ENCODE data around the gene CRYBG2.

Gene CRYBG2

GRCh38 chr1:26275580-26276431 is 78.1 kb downstream of the CRYBG2 start:
- Histone ChIP-seq H3K9me3 (ENCODE audit: control insufficient read depth, low read length) (no peaks in the 10 kb centered on the region), H3K4me3 (ENCODE audit: insufficient read depth, low read depth, low read length, poor library complexity, severe bottlenecking) (no peak overlapping the region), H3K27ac (ENCODE audit: insufficient read depth, low read length, poor library complexity, severe bottlenecking) (peak overlapping the region; percentile 94), H3K36me3 (ENCODE audit: control insufficient read depth, insufficient read depth, low read length) (peaks cover 19% of the 10 kb centered on the region), H3K27me3 (replicated peaks; ENCODE audit: control insufficient read depth, insufficient read depth, low read length, poor library complexity, severe bottlenecking) (no peaks in the 10 kb centered on the region), H3K4me1 (ENCODE audit: control insufficient read depth, insufficient read depth, low read length, poor library complexity, severe bottlenecking) (peaks cover 50% of the 10 kb centered on the region)
- DNase-seq: peak; percentile 65 to 75 (median 72)

GRCh38 chr1:26274801-26275425 is 79.0 kb downstream of the CRYBG2 start:
- Histone ChIP-seq H3K27me3 (replicated peaks; ENCODE audit: control insufficient read depth, insufficient read depth, low read length, poor library complexity, severe bottlenecking) (no peaks in the 10 kb centered on the region), H3K9me3 (ENCODE audit: control insufficient read depth, low read length) (no peaks in the 10 kb centered on the region), H3K36me3 (ENCODE audit: control insufficient read depth, insufficient read depth, low read length) (peaks cover 24% of the 10 kb centered on the region), H3K4me1 (ENCODE audit: control insufficient read depth, insufficient read depth, low read length, poor library complexity, severe bottlenecking) (peaks cover 44% of the 10 kb centered on the region), H3K27ac (ENCODE audit: insufficient read depth, low read length, poor library complexity, severe bottlenecking) (no peak overlapping the region), H3K4me3 (ENCODE audit: insufficient read depth, low read depth, low read length, poor library complexity, severe bottlenecking) (no peak overlapping the region)
- DNase-seq: no peak

Data from effector memory CD4-positive, alpha-beta T cell (primary cell).